ENCODE measurements around the gene TNFAIP1.

DNA sequence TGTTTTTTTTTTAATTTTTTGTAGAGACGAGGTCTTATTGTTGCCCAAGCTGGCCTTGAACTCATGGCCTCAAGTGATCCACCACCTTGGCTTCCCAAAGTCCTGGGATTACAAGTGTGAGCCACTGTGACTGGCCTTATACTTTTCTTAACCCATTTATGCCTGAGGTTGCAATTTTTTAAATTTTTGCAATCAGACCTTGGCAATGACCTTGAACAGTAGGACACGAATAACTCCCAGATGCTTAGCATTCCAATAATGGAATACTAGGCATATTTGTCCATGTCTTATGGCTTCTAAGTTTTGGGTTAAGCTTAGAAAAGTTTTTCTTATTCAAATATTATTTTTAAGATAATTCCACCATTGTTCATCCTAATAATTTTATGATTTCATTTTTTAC lies 44.9 kb upstream of the TNFAIP1 start:
- TF ChIP-seq POLR2A (IDR thresholded peaks at IDR 0.05): no peak
- TF ChIP-seq, protein P1, sequence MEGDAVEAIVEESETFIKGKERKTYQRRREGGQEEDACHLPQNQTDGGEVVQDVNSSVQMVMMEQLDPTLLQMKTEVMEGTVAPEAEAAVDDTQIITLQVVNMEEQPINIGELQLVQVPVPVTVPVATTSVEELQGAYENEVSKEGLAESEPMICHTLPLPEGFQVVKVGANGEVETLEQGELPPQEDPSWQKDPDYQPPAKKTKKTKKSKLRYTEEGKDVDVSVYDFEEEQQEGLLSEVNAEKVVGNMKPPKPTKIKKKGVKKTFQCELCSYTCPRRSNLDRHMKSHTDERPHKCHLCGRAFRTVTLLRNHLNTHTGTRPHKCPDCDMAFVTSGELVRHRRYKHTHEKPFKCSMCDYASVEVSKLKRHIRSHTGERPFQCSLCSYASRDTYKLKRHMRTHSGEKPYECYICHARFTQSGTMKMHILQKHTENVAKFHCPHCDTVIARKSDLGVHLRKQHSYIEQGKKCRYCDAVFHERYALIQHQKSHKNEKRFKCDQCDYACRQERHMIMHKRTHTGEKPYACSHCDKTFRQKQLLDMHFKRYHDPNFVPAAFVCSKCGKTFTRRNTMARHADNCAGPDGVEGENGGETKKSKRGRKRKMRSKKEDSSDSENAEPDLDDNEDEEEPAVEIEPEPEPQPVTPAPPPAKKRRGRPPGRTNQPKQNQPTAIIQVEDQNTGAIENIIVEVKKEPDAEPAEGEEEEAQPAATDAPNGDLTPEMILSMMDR (IDR thresholded peaks at IDR 0.05): no peak
- TF ChIP-seq EP300 (IDR thresholded peaks at IDR 0.05; ENCODE audit: low read depth): no peak
